ENCODE data around the gene ATXN1. TPM values are rescaled to one million over a fixed set of nuclear protein-coding genes. Genes with fewer than 3 reads are reported as not detected.
"Not testable (repeated sequence)": the region's sequence is repeated elsewhere in the genome, so short reads cannot be mapped to it uniquely, and the experiment has no call there.

ATXN1 gene
- total RNA-seq, 1 experiment from 2014 or later: 16.5 TPM

GRCh38 chr6:16259604-16260003 lies 501.7 kb downstream of the ATXN1 start:
- DNase-seq (ENCODE audit: unreplicated experiment); H3K4me3 Mint-ChIP-seq (ENCODE audit: unreplicated experiment); H3K27me3 Mint-ChIP-seq (ENCODE audit: insufficient read depth, unreplicated experiment); H3K36me3 Mint-ChIP-seq (ENCODE audit: insufficient read depth, unreplicated experiment); H3K4me1 Mint-ChIP-seq (ENCODE audit: insufficient read depth, unreplicated experiment); CTCF ChIA-PET; intact Hi-C loops (cut with micrococcal nuclease); POLR2A ChIA-PET; BruUV-seq (replicated peaks); H3K9me3 Mint-ChIP-seq (ENCODE audit: unreplicated experiment); H3K27ac Mint-ChIP-seq (ENCODE audit: low read depth, unreplicated experiment): not testable (repeated sequence)

GRCh38 chr6:16258709-16259075 lies 502.6 kb downstream of the ATXN1 start:
- no peaks in the 10 kb centered on the region for H3K27me3 Mint-ChIP-seq (ENCODE audit: insufficient read depth, unreplicated experiment)
- intact Hi-C loops (cut with micrococcal nuclease): no loop called here
- TF ChIP-seq CTCF (IDR thresholded peaks at IDR 0.05; ENCODE audit: unreplicated experiment): no peak
- no peak overlapping the region for H3K27ac Mint-ChIP-seq (ENCODE audit: low read depth, unreplicated experiment)
- no peaks in the 10 kb centered on the region for H3K4me1 Mint-ChIP-seq (ENCODE audit: insufficient read depth, unreplicated experiment)
- POLR2A ChIA-PET: interaction anchor here (0.5 kb wide), 1 partner anchor 162 kb away, joined by 4 read pairs; no protein-coding TSS in a partner anchor
- H3K9me3 Mint-ChIP-seq (ENCODE audit: unreplicated experiment): no peaks in the 10 kb centered on the region
- H3K4me3 Mint-ChIP-seq (ENCODE audit: unreplicated experiment): no peak overlapping the region
- CTCF ChIA-PET: interaction anchor here (1.2 kb wide), 1 partner anchor 18 kb away, joined by 3 read pairs; no protein-coding TSS in a partner anchor
- BruUV-seq (replicated peaks): no TSS peak
- no peak for DNase-seq (ENCODE audit: unreplicated experiment)
- H3K36me3 Mint-ChIP-seq (ENCODE audit: insufficient read depth, unreplicated experiment): no peaks in the 10 kb centered on the region

GRCh38 chr6:16257999-16258708 lies 503.1 kb downstream of the ATXN1 start:
- Mint-ChIP-seq H3K9me3 (ENCODE audit: unreplicated experiment) (no peaks in the 10 kb centered on the region), H3K4me3 (ENCODE audit: unreplicated experiment) (no peak overlapping the region), H3K27ac (ENCODE audit: low read depth, unreplicated experiment) (no peak overlapping the region), H3K27me3 (ENCODE audit: insufficient read depth, unreplicated experiment) (no peaks in the 10 kb centered on the region), H3K36me3 (ENCODE audit: insufficient read depth, unreplicated experiment) (no peaks in the 10 kb centered on the region), H3K4me1 (ENCODE audit: insufficient read depth, unreplicated experiment) (no peaks in the 10 kb centered on the region)
- no peak for TF ChIP-seq CTCF (IDR thresholded peaks at IDR 0.05; ENCODE audit: unreplicated experiment)
- POLR2A ChIA-PET: interaction anchor here (0.5 kb wide), 1 partner anchor 163 kb away, joined by 4 read pairs; no protein-coding TSS in a partner anchor
- CTCF ChIA-PET: interaction anchor here (1.2 kb wide), 1 partner anchor 18 kb away, joined by 3 read pairs; no protein-coding TSS in a partner anchor
- DNase-seq (ENCODE audit: unreplicated experiment): no peak
- intact Hi-C loops (cut with micrococcal nuclease): no loop called here
- no TSS peak for BruUV-seq (replicated peaks)

GRCh38 chr6:16256781-16257180 lies 504.5 kb downstream of the ATXN1 start:
- H3K36me3 Mint-ChIP-seq (ENCODE audit: insufficient read depth, unreplicated experiment): no peaks in the 10 kb centered on the region
- H3K4me1 Mint-ChIP-seq (ENCODE audit: insufficient read depth, unreplicated experiment): peaks cover 5% of the 10 kb centered on the region
- no peak for DNase-seq (ENCODE audit: unreplicated experiment)
- ChIA-PET CTCF (interaction anchor here (0.6 to 1.0 kb wide), 3 partner anchors 13 to 548 kb away, joined by 3 to 5 read pairs (median 3); no protein-coding TSS in a partner anchor), POLR2A (interaction anchor here (0.7 to 0.9 kb wide), 2 partner anchors 14 to 594 kb away, joined by 3 read pairs; no protein-coding TSS in a partner anchor)
- H3K27me3 Mint-ChIP-seq (ENCODE audit: insufficient read depth, unreplicated experiment): no peaks in the 10 kb centered on the region
- BruUV-seq (replicated peaks): no TSS peak
- no peak overlapping the region for H3K4me3 Mint-ChIP-seq (ENCODE audit: unreplicated experiment)
- H3K27ac Mint-ChIP-seq (ENCODE audit: low read depth, unreplicated experiment): no peak overlapping the region
- H3K9me3 Mint-ChIP-seq (ENCODE audit: unreplicated experiment): no peaks in the 10 kb centered on the region
- intact Hi-C loops (cut with micrococcal nuclease): no loop called here
- no peak for TF ChIP-seq CTCF (IDR thresholded peaks at IDR 0.05; ENCODE audit: unreplicated experiment)
